Effector CD4-positive, alpha-beta T cell (primary cell): Measurements from ENCODE around the gene OR2A12. TPM values are rescaled to one million over a fixed set of nuclear protein-coding genes. Genes with fewer than 3 reads are reported as not detected.
"Not testable (repeated sequence)": the region's sequence is repeated elsewhere in the genome, so short reads cannot be mapped to it uniquely, and the experiment has no call there.

Experiments
- DNase-seq: peaks from one replicate; pipeline ENCODE4 v3.0.0-alpha.2; 2020
- total RNA-seq: gene quantifications from one replicate; lab custom pipeline; 2026; lab: John Stamatoyannopoulos, UW

Gene OR2A12
- total RNA-seq: not detected

GRCh38 chr7:144085978-144086377 is at the start of gene OR2A12:
Gene OR2A12 (plus strand): TSS chr7:144086278. CDS start chr7:144095108, 8,830 bp downstream.
- no peak for DNase-seq

GRCh38 chr7:144036302-144036885 is 49.7 kb upstream of the OR2A12 start:
- no peak for DNase-seq

GRCh38 chr7:144037414-144038035 is 48.6 kb upstream of the OR2A12 start:
- no peak for DNase-seq

- DNase-seq: no peak
Measured at GRCh38 chr7:144038887-144039286, 47.2 kb upstream of the OR2A12 start.

- no peak for DNase-seq
Measured at GRCh38 chr7:144048648-144049047, 37.4 kb upstream of the OR2A12 start, which contains the start of gene OR2A5. Gene OR2A5 (plus strand): TSS chr7:144048948. CDS start chr7:144050402, 1,454 bp downstream.

GRCh38 chr7:144049491-144049890 is 36.6 kb upstream of the OR2A12 start:
- DNase-seq: no peak

GRCh38 chr7:144050093-144050492 is 36.0 kb upstream of the OR2A12 start:
- no peak for DNase-seq

- DNase-seq: not testable (repeated sequence)
Measured at GRCh38 chr7:144050884-144051283, 35.2 kb upstream of the OR2A12 start.

GRCh38 chr7:144057954-144058353 is 28.1 kb upstream of the OR2A12 start:
- DNase-seq: no peak

GRCh38 chr7:144063710-144064109 is 22.4 kb upstream of the OR2A12 start:
- no peak for DNase-seq

- no peak for DNase-seq
Measured at GRCh38 chr7:144069511-144069910, 16.6 kb upstream of the OR2A12 start, which contains the start of gene OR2A25. Gene OR2A25 (plus strand): TSS chr7:144069811. CDS start chr7:144074220, 4,409 bp downstream.

- DNase-seq: no peak
Measured at GRCh38 chr7:144069953-144070352, 16.1 kb upstream of the OR2A12 start.

- no peak for DNase-seq
Measured at GRCh38 chr7:144074374-144074773, 11.7 kb upstream of the OR2A12 start.

- no peak for DNase-seq
Measured at GRCh38 chr7:144086730-144087129, 652 bp downstream of the OR2A12 start.

- DNase-seq: no peak
Measured at GRCh38 chr7:144087230-144087629, 1.2 kb downstream of the OR2A12 start.

- no peak for DNase-seq
Measured at GRCh38 chr7:144090667-144091066, 4.6 kb downstream of the OR2A12 start.

GRCh38 chr7:144098776-144099175 is 12.7 kb downstream of the OR2A12 start:
- DNase-seq: no peak

- DNase-seq: no peak
Measured at GRCh38 chr7:144100607-144101006, 14.5 kb downstream of the OR2A12 start.

- DNase-seq: no peak
Measured at GRCh38 chr7:144102041-144102440, 16.0 kb downstream of the OR2A12 start.

- no peak for DNase-seq
Measured at GRCh38 chr7:144105211-144105610, 19.1 kb downstream of the OR2A12 start.

- no peak for DNase-seq
Measured at GRCh38 chr7:144109283-144109682, 23.2 kb downstream of the OR2A12 start, which contains the start of gene OR2A2. Gene OR2A2 (plus strand): TSS chr7:144109583. CDS start chr7:144109583, 0 bp downstream.

GRCh38 chr7:144110272-144110671 is 24.2 kb downstream of the OR2A12 start:
- no peak for DNase-seq

- no peak for DNase-seq
Measured at GRCh38 chr7:144113651-144114050, 27.6 kb downstream of the OR2A12 start.

- DNase-seq: no peak
Measured at GRCh38 chr7:144118341-144118740, 32.3 kb downstream of the OR2A12 start.
